Astrocyte of the cerebellum (primary cell): Measurements from ENCODE around the gene EVI2A.
A peak's percentile ranks its signal among the peaks of the same experiment; 100 is the strongest.

Source experiments
- DNase-seq: peaks from one replicate; pipeline ENCODE4 v3.0.0-alpha.2; 2011; ENCODE audit warnings: low read depth
- H3K4me3 ChIP-seq: 2 replicates; pipeline ENCODE4 v1.5.1; 2011; ENCODE audit warnings: mild to moderate bottlenecking, low read depth, low read length, moderate library complexity
- CTCF ChIP-seq: IDR thresholded peaks from 2 replicates; pipeline ENCODE4 v1.5.1; 2012; ENCODE audit warnings: low read length, low read depth, moderate library complexity, mild to moderate bottlenecking; ENCODE audit errors: missing control alignments
- in situ Hi-C: cut with HindIII; loops from 2 replicates; pipeline ENCODE4 v1.10.0; 2017; ENCODE audit warnings: low sequenced_read_pairs

EVI2A gene

GRCh38 chr17:31323551-31323950 is 2.1 kb upstream of the EVI2A start:
- no peak for DNase-seq
- TF ChIP-seq CTCF = no peak
- in situ Hi-C loops = no loop called here
- no peak overlapping the region for H3K4me3 ChIP-seq

GRCh38 chr17:31321966-31322365 is 544 bp upstream of the EVI2A start:
- no peak for DNase-seq
- TF ChIP-seq CTCF = no peak
- in situ Hi-C loops = no loop called here
- H3K4me3 ChIP-seq = no peak overlapping the region

- peak overlapping the region; percentile 1 for H3K4me3 ChIP-seq
- no peak for DNase-seq
- in situ Hi-C loops = no loop called here
- no peak for TF ChIP-seq CTCF
Observed at GRCh38 chr17:31320791-31321190, 631 bp downstream of the EVI2A start.

GRCh38 chr17:31320241-31320640 is 1.2 kb downstream of the EVI2A start:
- in situ Hi-C loops = no loop called here
- DNase-seq = no peak
- H3K4me3 ChIP-seq = no peak overlapping the region
- TF ChIP-seq CTCF = no peak

- peak overlapping the region; percentile 18 for H3K4me3 ChIP-seq
- TF ChIP-seq CTCF = no peak
- DNase-seq = no peak
- in situ Hi-C loops = no loop called here
Observed at GRCh38 chr17:31318851-31319661, 2.4 kb downstream of the EVI2A start.

GRCh38 chr17:31318298-31318801 is 3.1 kb downstream of the EVI2A start:
- in situ Hi-C loops = no loop called here
- peak overlapping the region; percentile 18 for H3K4me3 ChIP-seq
- DNase-seq = peak; percentile 91
- TF ChIP-seq CTCF = no peak
